Measurements from ENCODE around the gene UNKL.

Gene UNKL

DNA sequence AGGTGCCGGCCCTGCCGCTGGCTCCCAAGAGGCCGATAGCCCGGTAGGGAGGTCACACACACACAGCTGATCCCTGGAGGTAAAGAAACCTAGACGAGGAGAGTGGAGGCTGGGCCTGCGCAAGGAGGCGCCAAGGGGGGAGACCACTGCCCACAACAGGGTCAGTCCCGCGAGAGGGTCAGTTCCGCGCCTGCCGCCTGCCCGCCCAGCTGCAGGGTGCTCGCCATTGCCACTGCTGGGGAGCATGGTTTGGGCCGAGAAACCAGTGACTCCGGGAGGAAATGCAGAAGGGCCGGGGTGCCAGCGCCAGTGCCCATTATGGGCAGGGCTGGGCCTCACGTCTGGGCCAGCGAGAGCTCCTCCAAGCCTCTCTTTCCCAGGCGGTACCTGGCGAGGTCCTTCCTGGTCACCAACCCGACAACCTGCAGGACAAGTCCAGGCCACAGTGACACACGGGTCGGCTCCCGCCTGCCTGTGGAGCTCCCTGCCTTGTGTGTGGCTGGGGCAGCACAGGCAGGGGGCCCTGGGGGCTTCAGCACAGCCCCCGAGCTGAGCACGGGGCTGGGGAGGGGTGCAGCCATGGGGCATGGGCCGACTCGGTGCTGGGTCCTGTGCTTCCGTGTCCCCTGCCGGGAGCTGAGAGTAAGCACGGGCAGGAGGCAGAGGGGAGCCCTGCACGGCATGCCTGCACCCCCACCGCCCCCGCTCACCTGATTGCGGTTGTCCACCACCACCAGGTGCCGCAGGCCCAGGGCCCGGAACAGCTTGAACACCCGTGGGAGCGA, 32.0 kb upstream of the UNKL start:
- no peak for DNase-seq (ENCODE audit: low read depth)

DNA sequence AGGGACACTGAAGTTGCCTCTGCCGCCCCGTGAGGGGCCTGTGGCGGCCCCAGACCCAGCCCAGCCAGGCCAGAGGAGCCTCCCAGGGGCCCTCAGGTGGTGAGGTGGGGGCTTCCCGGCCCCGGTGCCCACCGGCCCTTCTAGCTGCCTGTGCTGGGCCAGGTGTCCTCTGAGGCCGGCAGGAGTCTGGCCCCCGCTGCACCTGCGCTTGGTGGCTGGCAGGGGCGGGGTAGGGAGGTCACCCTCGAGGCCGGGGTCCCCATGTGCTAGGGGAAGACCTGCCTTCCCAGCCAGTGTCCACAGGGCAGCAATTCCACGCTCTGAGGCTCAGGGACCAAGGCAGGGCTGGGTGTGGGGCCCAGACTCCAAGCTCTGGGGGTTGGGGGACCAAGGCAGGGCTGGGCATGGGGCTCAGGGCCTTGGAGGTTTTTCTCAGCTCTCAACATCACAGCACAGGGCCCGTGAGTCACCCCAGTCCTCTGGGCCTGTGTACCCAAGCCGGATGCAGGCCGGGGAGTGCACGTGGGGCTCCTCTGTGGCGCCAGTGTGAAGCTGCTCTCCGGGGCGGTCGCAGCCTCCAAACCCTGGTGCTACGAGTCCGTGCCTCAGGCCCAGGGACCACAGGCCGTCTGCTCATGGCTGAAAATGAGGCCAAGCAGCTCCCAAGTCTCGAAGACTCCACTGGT, 31.2 kb upstream of the UNKL start:
- DNase-seq (ENCODE audit: low read depth), result no peak
- H3K4me3 ChIP-seq (ENCODE audit: low read depth, low read length), result no peak overlapping the region
- TF ChIP-seq, protein P1, sequence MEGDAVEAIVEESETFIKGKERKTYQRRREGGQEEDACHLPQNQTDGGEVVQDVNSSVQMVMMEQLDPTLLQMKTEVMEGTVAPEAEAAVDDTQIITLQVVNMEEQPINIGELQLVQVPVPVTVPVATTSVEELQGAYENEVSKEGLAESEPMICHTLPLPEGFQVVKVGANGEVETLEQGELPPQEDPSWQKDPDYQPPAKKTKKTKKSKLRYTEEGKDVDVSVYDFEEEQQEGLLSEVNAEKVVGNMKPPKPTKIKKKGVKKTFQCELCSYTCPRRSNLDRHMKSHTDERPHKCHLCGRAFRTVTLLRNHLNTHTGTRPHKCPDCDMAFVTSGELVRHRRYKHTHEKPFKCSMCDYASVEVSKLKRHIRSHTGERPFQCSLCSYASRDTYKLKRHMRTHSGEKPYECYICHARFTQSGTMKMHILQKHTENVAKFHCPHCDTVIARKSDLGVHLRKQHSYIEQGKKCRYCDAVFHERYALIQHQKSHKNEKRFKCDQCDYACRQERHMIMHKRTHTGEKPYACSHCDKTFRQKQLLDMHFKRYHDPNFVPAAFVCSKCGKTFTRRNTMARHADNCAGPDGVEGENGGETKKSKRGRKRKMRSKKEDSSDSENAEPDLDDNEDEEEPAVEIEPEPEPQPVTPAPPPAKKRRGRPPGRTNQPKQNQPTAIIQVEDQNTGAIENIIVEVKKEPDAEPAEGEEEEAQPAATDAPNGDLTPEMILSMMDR (IDR thresholded peaks at IDR 0.05; ENCODE audit: control insufficient read depth, extremely low read depth, insufficient read depth), result no peak

More for the DNA sequence above, 32.0 kb upstream of the UNKL start:
- TF ChIP-seq, protein P1 (IDR thresholded peaks at IDR 0.05; ENCODE audit: control insufficient read depth, extremely low read depth, insufficient read depth), result no peak
- no peak overlapping the region for H3K4me3 ChIP-seq (ENCODE audit: low read depth, low read length)

DNA sequence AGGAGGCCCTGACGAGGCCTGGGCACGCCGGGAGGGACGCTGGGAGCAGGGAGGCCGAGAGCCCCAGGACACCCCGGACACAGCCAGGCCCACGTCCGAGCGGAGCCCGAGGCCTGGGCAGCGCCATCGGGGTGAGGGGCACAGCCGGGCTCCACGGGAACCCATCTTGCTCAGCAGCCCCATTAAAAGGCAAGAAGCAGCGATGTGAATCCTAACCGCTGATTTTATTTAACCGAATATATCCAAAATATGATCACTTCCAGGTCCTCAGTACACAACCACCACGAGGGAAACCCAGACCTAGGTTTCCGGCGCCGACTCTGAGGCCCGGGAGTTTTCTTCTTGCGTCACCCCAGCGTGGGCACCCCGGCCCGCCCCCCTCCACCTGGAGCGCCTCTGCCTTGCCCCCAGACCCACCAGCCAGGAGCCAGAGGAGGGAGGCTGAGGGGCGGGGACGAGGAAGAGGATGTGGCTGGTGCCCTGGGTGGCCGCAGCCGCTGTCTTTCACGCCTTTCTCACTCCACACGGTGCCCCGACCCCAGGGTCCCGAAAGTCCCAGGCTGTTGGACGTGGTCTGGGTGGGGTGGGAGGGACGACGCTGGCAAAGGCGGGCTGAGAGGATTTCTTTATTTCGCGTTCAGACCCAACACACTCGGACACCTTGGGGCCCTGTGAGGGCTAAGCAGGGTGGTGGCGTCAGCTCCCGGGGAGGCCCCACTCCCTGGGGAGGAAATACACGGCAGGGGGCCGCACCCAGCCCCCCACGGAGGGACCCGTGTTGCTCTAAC, 30.4 kb upstream of the UNKL start:
- no peak overlapping the region for H3K4me3 ChIP-seq (ENCODE audit: low read depth, low read length)
- DNase-seq (ENCODE audit: low read depth), result no peak
- TF ChIP-seq, protein P1 (IDR thresholded peaks at IDR 0.05; ENCODE audit: control insufficient read depth, extremely low read depth, insufficient read depth), result no peak

DNA sequence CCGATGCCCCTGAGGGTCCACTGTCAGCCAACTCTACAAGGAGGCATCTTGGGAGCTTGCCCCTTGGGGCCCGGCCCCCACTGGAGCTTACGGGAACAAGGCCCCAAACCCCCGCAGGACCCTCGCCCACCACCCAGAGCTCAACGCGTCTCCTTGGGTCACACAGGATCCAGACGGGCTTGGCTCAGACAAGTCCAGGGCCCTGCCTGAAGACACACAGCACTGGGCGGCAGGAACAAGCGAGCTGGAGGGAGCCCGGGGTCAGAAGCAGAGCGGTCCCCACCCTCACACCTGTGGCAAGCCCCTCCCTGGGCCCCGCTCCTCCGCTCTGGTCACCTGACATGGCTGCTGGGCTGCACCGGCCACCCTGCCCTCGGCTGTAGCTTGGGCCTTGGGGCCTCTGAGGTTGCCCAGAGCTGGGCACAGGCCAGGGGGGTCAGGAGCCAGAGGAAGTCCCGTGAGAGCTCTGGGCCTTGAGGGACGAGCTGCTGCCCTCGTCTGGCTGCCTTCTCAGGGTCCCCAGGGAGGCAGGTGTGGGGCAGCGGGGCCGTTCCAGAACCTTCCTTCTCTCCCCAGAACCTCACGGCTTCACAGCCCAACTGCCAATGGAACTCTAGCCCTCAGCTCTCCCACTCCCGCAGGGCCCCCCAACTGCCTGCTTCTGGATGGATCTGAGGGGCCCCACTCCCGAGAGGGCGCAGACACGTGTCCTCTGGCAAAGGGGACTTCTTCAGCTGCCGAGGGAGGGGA, 29.7 kb upstream of the UNKL start, which contains the start of gene CCDC154:
TSS of gene CCDC154 (minus strand) at position 577 of the 750 bp plus-strand sequence. CDS start at position 343, 234 bp downstream.
- DNase-seq (ENCODE audit: low read depth), result no peak
- no peak within 1 kb of the TSS for H3K4me3 ChIP-seq (ENCODE audit: low read depth, low read length)
- TF ChIP-seq, protein P1 (IDR thresholded peaks at IDR 0.05; ENCODE audit: control insufficient read depth, extremely low read depth, insufficient read depth), result no peak

DNA sequence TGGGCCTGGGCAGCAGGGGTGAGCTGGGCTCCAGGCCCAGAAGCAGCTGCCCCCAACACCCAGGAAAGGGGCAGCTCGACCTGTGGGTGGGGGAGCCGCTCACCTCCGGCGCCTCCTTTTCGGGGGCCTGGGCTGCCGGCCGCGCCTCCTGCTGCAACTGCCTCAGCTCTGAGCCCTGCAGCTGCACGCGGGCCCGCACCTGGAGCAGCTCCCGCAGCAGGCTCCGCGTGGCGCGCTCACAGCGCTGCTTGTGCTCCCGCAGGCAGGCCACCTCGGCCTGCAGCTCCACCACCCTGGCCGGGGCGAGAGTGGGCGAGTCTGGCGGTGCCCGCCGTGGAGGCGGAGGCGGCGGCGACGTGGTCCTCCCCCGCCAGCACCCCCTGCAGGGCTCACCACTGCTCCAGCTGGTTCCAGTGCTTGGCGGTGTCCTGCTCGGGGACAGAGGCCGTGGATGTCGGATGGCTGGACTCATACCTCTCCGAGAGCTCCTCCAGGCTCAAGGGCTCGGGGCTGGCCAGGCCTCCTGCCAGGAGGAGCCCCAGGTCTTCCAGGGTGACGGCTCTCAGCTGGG, 29.0 kb upstream of the UNKL start:
- no peak for DNase-seq (ENCODE audit: low read depth)
- TF ChIP-seq, protein P1 (IDR thresholded peaks at IDR 0.05; ENCODE audit: control insufficient read depth, extremely low read depth, insufficient read depth), result no peak
- H3K4me3 ChIP-seq (ENCODE audit: low read depth, low read length), result no peak overlapping the region

DNA sequence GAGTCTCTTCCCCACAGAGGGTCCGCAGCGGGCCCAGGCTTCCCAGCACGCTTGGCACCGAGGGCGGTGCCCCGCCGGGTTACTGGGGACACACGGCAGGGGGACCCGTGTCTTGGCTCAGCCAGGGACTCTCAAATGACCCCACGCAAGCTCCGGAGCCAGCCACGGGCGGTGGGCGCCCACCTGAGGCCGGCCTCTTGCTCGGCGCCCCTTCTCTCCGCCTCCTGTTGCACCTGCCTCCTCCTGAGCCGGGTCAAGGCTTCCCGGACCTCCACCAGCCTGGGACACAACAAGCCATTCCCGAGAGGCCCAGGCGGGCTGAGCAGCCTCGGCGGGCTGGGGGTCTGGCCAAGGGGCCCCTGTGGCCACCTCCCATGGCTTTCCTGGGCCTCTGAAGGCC, 28.2 kb upstream of the UNKL start:
- H3K4me3 ChIP-seq (ENCODE audit: low read depth, low read length), result no peak overlapping the region
- TF ChIP-seq, protein P1 (IDR thresholded peaks at IDR 0.05; ENCODE audit: control insufficient read depth, extremely low read depth, insufficient read depth), result no peak
- no peak for DNase-seq (ENCODE audit: low read depth)
